Activated naive CD4-positive, alpha-beta T cell treated with anti-CD3 and anti-CD28 coated beads, Interleukin-2, amount 50 U/mL, for 16 hours (primary cell): ENCODE measurements around the gene TOR4A.
"Not testable (repeated sequence)": the region's sequence is repeated elsewhere in the genome, so short reads cannot be mapped to it uniquely, and the experiment has no call there.

ENCODE experiments used
- DNase-seq: peaks from one replicate; pipeline ENCODE4 v3.0.0-alpha.2; 2020

TOR4A gene

GRCh38 chr9:137320555-137321384, 43.2 kb downstream of the TOR4A start:
- no peak for DNase-seq

- no peak for DNase-seq
Measured at GRCh38 chr9:137321726-137322361, 44.3 kb downstream of the TOR4A start.

GRCh38 chr9:137323531-137324331, 46.2 kb downstream of the TOR4A start:
- no peak for DNase-seq

GRCh38 chr9:137325124-137325523, 47.6 kb downstream of the TOR4A start:
- no peak for DNase-seq

- DNase-seq: no peak
Measured at GRCh38 chr9:137325799-137326198, 48.3 kb downstream of the TOR4A start.

GRCh38 chr9:137326445-137327065, 49.0 kb downstream of the TOR4A start:
- no peak for DNase-seq

GRCh38 chr9:137327641-137328550, 50.4 kb downstream of the TOR4A start:
- DNase-seq: not testable (repeated sequence)

GRCh38 chr9:137329590-137329989, 52.1 kb downstream of the TOR4A start:
- not testable (repeated sequence) for DNase-seq

GRCh38 chr9:137330689-137331088, 53.2 kb downstream of the TOR4A start:
- no peak for DNase-seq

GRCh38 chr9:137331929-137332328, 54.4 kb downstream of the TOR4A start:
- no peak for DNase-seq
